KMS-11 (cell line): ENCODE data around the gene GPX2.

Source experiments
- H2AFZ ChIP-seq: fragments of 200-600 bp; sonication (generic); 2 replicates; pipeline ENCODE4 v1.6.1; 2016; ENCODE audit warnings: antibody characterized with exemption, mixed run types, low read depth
- H3K27ac ChIP-seq: fragments of 200-600 bp; sonication (generic); 2 replicates; pipeline ENCODE4 v1.6.1; 2016; ENCODE audit warnings: mild to moderate bottlenecking, mixed run types
- H3K27me3 ChIP-seq: fragments of 200-600 bp; sonication (generic); 2 replicates; pipeline ENCODE4 v1.6.1; 2017; ENCODE audit warnings: mild to moderate bottlenecking, low read depth, mixed run types, moderate library complexity; ENCODE audit not compliant: insufficient read depth
- H3K36me3 ChIP-seq: fragments of 200-600 bp; sonication (generic); 2 replicates; pipeline ENCODE4 v1.6.1; 2017; ENCODE audit warnings: mild to moderate bottlenecking, mixed run types; ENCODE audit not compliant: insufficient read depth
- H3K4me1 ChIP-seq: fragments of 200-600 bp; sonication (generic); 2 replicates; pipeline ENCODE4 v1.6.1; 2016; ENCODE audit warnings: mild to moderate bottlenecking, low read depth, mixed run types; ENCODE audit not compliant: poor library complexity, severe bottlenecking
- H3K4me2 ChIP-seq: fragments of 200-600 bp; sonication (generic); 2 replicates; pipeline ENCODE4 v1.7.0; 2016; ENCODE audit warnings: mild to moderate bottlenecking, mixed run types
- H3K4me3 ChIP-seq: fragments of 200-600 bp; sonication (generic); IDR thresholded peaks from 2 replicates; pipeline ENCODE4 v1.6.1; 2017; ENCODE audit warnings: low read depth, low read length, mixed read lengths; ENCODE audit not compliant: insufficient read depth
- H3K79me2 ChIP-seq: fragments of 200-600 bp; sonication (generic); 2 replicates; pipeline ENCODE4 v1.6.1; 2016; ENCODE audit warnings: low read depth, mixed run types; ENCODE audit not compliant: insufficient read depth
- H3K9ac ChIP-seq: fragments of 200-600 bp; sonication (generic); 2 replicates; pipeline ENCODE4 v1.6.1; 2016; ENCODE audit warnings: mild to moderate bottlenecking, mixed run types
- H4K20me1 ChIP-seq: fragments of 200-600 bp; sonication (generic); 2 replicates; pipeline ENCODE4 v1.6.1; 2016; ENCODE audit warnings: mild to moderate bottlenecking, mixed run types; ENCODE audit not compliant: insufficient read depth
- TF ChIP-seq, protein P1 (sequence below): fragments of 200-600 bp; sonication (generic); conservative IDR thresholded peaks from 2 replicates; pipeline ENCODE4 v1.6.1; 2017; ENCODE audit warnings: low read depth, mild to moderate bottlenecking, antibody characterized with exemption, low read length, moderate library complexity, mixed read lengths

GPX2 gene

DNA sequence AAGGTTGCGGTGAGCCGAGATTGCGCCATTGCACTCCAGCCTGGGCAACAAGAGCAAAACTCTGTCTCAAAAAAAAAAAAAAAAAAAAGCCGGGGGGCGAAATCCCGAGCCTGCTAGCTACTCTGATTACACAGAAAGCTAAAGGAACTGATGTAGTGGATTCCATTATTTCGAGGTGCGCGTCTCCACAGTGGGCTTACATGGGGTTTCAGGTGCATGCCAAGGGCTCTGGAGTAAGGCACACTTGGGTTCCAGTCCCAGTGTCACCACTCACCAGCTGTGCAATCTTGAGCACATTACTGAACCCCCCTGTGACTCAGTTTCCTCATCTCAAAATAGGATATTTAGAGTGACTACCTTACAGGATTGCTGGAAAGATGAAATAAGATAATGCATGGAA lies 31.3 kb upstream of the GPX2 start:
- H3K4me1 ChIP-seq: peaks cover 27% of the 10 kb centered on the region
- no peak overlapping the region for H3K27ac ChIP-seq
- H4K20me1 ChIP-seq: no peaks in the 10 kb centered on the region
- no peaks in the 10 kb centered on the region for H3K27me3 ChIP-seq
- no peak overlapping the region for H2AFZ ChIP-seq
- H3K4me3 ChIP-seq: no peak overlapping the region
- H3K4me2 ChIP-seq: no peak overlapping the region
- H3K9ac ChIP-seq: no peak overlapping the region
- no peaks in the 10 kb centered on the region for H3K36me3 ChIP-seq
- TF ChIP-seq, protein P1, sequence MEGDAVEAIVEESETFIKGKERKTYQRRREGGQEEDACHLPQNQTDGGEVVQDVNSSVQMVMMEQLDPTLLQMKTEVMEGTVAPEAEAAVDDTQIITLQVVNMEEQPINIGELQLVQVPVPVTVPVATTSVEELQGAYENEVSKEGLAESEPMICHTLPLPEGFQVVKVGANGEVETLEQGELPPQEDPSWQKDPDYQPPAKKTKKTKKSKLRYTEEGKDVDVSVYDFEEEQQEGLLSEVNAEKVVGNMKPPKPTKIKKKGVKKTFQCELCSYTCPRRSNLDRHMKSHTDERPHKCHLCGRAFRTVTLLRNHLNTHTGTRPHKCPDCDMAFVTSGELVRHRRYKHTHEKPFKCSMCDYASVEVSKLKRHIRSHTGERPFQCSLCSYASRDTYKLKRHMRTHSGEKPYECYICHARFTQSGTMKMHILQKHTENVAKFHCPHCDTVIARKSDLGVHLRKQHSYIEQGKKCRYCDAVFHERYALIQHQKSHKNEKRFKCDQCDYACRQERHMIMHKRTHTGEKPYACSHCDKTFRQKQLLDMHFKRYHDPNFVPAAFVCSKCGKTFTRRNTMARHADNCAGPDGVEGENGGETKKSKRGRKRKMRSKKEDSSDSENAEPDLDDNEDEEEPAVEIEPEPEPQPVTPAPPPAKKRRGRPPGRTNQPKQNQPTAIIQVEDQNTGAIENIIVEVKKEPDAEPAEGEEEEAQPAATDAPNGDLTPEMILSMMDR: no peak
- H3K79me2 ChIP-seq: peaks cover 25% of the 10 kb centered on the region; the same call in 1 of the 2 replicates

DNA sequence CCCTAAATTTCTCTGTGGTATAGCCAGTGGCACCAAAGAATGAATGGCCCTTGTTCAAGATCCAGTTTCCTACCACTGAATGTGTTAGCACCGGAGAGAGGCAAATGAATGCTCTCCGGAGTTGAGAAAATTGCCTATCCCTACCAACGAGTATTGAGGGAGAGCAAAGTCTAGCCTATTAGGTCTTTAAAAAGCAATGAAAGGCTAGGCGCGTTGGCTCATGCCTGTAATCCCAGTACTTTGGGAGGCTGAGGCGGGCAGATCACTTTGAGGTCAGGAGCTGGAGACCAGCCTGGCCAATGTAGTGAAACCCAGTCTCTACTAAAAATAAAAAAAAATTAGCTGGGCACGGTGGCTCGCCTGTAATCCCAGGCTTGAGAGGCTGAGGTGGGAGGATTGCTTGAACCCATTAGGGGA lies 30.5 kb upstream of the GPX2 start:
- Histone ChIP-seq H3K27me3 (no peaks in the 10 kb centered on the region), H3K4me3 (no peak overlapping the region), H3K36me3 (no peaks in the 10 kb centered on the region), H3K4me2 (peak overlapping the region; percentile 54; the same call in 1 of the 2 replicates), H2AFZ (peak overlapping the region; percentile 75), H4K20me1 (no peaks in the 10 kb centered on the region), H3K79me2 (peaks cover 25% of the 10 kb centered on the region; the same call in 1 of the 2 replicates), H3K27ac (peak overlapping the region; percentile 39; the same call in 1 of the 2 replicates), H3K4me1 (peaks cover 35% of the 10 kb centered on the region), H3K9ac (peak overlapping the region; percentile 76; the same call in 1 of the 2 replicates)
- TF ChIP-seq, protein P1: no peak

DNA sequence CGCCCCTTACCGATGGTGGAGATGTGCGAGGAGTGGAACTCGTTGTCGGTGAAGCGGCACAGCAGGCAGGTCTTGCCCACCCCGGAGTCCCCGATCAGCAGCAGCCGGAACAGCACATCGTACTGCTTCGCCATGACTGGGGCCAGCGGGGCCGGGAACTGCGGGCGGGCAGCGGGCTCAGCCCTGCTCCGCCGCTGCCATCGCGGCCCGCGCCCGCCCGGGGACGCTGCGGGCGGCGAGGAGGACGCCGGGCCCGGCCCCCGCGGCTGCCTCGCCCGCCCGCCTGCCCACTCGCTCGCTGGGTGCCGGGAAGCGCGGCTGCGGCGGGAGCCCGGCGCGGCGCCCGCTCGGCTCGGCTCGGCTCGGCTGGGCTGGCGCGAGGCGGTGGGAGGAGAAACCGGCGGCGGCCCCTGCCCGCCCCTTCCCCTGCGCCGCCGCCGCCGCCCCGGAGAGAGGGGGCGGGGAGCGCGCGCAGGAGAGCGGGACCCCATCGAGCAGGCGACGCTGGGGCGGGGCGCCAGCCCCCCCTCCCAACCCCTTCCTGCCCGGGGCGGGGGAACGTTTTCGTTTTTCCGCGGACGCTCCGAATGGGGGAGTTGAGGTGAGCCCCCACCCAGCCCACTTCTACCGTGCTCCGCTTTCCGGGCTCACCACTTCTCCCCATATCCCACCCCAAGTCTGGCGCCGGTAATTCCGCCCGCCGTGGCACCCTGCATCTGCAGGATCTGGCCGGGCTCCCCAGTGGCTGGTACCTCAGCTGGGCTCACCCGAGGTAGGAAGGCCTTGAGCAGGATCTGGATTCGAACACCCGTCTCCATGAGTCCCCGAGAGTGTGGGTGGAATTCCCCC lies 29.6 kb upstream of the GPX2 start, which contains the start of gene RAB15:
RAB15 (minus strand) TSS at position 394 of the 849 bp plus-strand sequence; CDS start at position 134, 260 bp downstream.
- Histone ChIP-seq H3K4me2 (peak within 1 kb of the TSS; percentile 81), H2AFZ (peak within 1 kb of the TSS; percentile 75)

DNA sequence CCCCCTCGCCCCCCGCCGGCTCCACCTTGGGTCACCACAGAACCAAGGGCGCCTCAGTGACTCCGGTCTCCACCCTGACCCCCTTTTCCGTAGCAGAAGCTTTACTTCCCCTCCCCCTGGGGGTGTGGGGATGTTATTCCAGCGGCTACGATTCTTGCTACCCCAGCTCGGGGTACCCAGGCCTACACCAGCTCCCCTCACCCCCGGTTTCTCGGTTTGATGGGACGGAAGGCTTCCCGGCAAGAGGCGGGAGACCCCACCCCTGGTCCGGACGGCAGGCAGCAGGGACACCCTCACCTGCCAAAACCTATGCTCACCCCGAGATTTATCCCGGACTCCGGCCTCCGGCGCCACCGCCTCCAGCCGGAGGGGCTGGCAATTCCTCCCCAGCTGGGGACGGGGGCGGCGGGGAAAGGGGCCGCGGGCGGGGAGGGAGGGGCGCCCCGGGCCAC lies 29.0 kb upstream of the GPX2 start:
- Histone ChIP-seq H3K4me3 (no peak overlapping the region), H2AFZ (peak overlapping the region; percentile 38; the same call in 1 of the 2 replicates), H3K79me2 (peaks cover 31% of the 10 kb centered on the region; the same call in 1 of the 2 replicates), H3K4me2 (peak overlapping the region; percentile 81), H4K20me1 (no peaks in the 10 kb centered on the region), H3K36me3 (no peaks in the 10 kb centered on the region), H3K4me1 (peaks cover 50% of the 10 kb centered on the region), H3K27me3 (no peaks in the 10 kb centered on the region), H3K27ac (0 out of 2 replicates have a peak overlapping the region, but pooled peaks have one; percentile 15), H3K9ac (peak overlapping the region; percentile 64; the same call in 1 of the 2 replicates)
- TF ChIP-seq, protein P1: no peak

More for the DNA sequence above, 29.6 kb upstream of the GPX2 start, which contains the start of gene RAB15:
- TF ChIP-seq, protein P1: no peak
- H3K27ac ChIP-seq: peak within 1 kb of the TSS; percentile 39; the same call in 1 of the 2 replicates
- no peaks in the 10 kb centered on the region for H3K36me3 ChIP-seq
- no peak within 1 kb of the TSS for H3K4me3 ChIP-seq
- H3K9ac ChIP-seq: peak within 1 kb of the TSS; percentile 76; the same call in 1 of the 2 replicates
- peaks cover 31% of the 10 kb centered on the region; the same call in 1 of the 2 replicates for H3K79me2 ChIP-seq
- no peaks in the 10 kb centered on the region for H4K20me1 ChIP-seq
- H3K27me3 ChIP-seq: no peaks in the 10 kb centered on the region
- peaks cover 44% of the 10 kb centered on the region for H3K4me1 ChIP-seq
